Measurements from ENCODE around the gene RANBP17.

GRCh38 chr5:171189442-171189841 lies 327.6 kb downstream of the RANBP17 start:
- TF ChIP-seq CTCF (IDR thresholded peaks at IDR 0.05; ENCODE audit: low read length) (no peak), EZH2 (optimal IDR thresholded peaks at IDR 0.05; ENCODE audit: low read depth, low read length) (no peak)

Measured in MM.1S (cell line).